ENCODE results near the gene MCHR2. TPM values are rescaled to one million over a fixed set of nuclear protein-coding genes. Genes with fewer than 3 reads are reported as not detected.
"Not testable (repeated sequence)": the region's sequence is repeated elsewhere in the genome, so short reads cannot be mapped to it uniquely, and the experiment has no call there.

The MCHR2 gene, protein sequence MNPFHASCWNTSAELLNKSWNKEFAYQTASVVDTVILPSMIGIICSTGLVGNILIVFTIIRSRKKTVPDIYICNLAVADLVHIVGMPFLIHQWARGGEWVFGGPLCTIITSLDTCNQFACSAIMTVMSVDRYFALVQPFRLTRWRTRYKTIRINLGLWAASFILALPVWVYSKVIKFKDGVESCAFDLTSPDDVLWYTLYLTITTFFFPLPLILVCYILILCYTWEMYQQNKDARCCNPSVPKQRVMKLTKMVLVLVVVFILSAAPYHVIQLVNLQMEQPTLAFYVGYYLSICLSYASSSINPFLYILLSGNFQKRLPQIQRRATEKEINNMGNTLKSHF
- polyA plus RNA-seq (2011; rRNA removed) (not detected in 2 replicates), polyA minus RNA-seq (2011; rRNA and poly(A)+ RNA removed) (not detected in 2 replicates)

DNA sequence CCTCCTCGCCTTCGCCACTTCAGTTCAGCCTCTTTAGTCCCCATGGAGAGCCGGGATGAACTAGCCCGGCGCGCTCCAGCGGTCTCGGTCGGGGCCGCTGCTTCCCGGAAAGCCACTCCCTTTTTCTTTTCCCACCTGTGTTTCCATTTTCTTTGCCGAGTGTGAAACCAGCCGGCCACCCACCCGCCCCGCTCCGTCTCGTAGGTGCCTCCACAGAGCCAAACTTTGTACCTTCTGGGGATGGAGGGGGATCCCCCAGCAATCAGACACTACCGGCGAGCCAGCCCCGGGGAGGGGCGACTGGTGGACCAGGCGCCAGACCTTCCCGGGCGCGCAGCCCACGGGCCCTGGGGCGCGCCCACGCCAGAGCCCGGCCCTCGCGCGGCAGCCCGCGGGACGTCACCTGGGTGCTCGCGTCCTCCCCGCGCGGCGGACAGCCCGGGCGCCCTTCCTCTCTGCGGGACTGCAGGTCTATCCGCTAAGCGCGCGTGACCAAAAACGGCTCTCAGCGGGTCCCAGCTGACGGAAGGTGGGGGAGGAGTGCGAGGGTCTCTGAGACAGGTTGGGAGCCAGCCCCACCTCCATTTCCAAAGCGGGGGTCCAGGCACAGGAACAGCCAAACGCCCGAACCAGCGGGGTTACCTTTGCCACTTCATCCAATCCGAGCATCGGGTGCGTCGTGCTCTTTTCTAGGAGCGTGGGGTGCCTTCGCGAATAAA lies at the start of gene MCHR2:
Gene MCHR2 (minus strand): TSS at position 691 of the 719 bp plus-strand sequence. CDS start 38,076 bp downstream, outside the sequence.
- DNase-seq (ENCODE audit: low read depth, low spot score), result no peak
- CTCF ChIA-PET, result interaction anchor here (0.8 kb wide), 1 partner anchor 105 kb away, joined by 4 read pairs; no protein-coding TSS in a partner anchor

DNA sequence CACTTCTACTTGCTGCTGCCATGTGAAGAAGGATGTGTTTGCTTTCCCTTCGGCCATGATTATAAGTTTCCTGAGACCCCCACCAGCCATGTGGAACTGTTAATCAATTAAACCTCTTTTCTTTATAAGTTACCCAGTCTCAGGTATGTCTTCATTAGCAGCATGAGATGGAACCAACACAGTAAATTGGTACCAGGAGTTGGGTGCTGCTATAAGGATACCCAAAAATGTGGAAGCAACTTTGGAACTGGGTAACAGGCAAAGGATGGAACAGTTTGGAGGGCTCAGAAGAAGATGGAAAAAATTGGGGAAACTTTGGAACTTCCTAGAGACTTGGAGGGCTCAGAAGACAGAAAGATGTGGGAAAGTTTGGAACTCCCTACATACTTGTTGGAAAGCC lies 44.5 kb upstream of the MCHR2 start:
- H3K4me3 ChIP-seq (ENCODE audit: low read depth, low read length); H3K27ac ChIP-seq (ENCODE audit: low read depth, low read length); H3K9me3 ChIP-seq (ENCODE audit: control insufficient read depth, insufficient read depth, low read length); DNase-seq (ENCODE audit: low read depth, low spot score); H3K27me3 ChIP-seq (ENCODE audit: control insufficient read depth, insufficient read depth, low read length); CTCF ChIA-PET; POLR2A ChIA-PET: not testable (repeated sequence)

More for the DNA sequence above, at the start of gene MCHR2:
- TF ChIP-seq, protein P1, sequence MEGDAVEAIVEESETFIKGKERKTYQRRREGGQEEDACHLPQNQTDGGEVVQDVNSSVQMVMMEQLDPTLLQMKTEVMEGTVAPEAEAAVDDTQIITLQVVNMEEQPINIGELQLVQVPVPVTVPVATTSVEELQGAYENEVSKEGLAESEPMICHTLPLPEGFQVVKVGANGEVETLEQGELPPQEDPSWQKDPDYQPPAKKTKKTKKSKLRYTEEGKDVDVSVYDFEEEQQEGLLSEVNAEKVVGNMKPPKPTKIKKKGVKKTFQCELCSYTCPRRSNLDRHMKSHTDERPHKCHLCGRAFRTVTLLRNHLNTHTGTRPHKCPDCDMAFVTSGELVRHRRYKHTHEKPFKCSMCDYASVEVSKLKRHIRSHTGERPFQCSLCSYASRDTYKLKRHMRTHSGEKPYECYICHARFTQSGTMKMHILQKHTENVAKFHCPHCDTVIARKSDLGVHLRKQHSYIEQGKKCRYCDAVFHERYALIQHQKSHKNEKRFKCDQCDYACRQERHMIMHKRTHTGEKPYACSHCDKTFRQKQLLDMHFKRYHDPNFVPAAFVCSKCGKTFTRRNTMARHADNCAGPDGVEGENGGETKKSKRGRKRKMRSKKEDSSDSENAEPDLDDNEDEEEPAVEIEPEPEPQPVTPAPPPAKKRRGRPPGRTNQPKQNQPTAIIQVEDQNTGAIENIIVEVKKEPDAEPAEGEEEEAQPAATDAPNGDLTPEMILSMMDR (IDR thresholded peaks at IDR 0.05; ENCODE audit: low read depth, low read length), result no peak
- Histone ChIP-seq H3K27ac (ENCODE audit: low read depth, low read length) (no peak within 1 kb of the TSS), H3K4me3 (ENCODE audit: low read depth, low read length) (no peak within 1 kb of the TSS), H3K27me3 (ENCODE audit: control insufficient read depth, insufficient read depth, low read length) (peaks cover 25% of the 10 kb centered on the region), H3K9me3 (ENCODE audit: control insufficient read depth, insufficient read depth, low read length) (no peaks in the 10 kb centered on the region)
- POLR2A ChIA-PET, result no interaction called here

DNA sequence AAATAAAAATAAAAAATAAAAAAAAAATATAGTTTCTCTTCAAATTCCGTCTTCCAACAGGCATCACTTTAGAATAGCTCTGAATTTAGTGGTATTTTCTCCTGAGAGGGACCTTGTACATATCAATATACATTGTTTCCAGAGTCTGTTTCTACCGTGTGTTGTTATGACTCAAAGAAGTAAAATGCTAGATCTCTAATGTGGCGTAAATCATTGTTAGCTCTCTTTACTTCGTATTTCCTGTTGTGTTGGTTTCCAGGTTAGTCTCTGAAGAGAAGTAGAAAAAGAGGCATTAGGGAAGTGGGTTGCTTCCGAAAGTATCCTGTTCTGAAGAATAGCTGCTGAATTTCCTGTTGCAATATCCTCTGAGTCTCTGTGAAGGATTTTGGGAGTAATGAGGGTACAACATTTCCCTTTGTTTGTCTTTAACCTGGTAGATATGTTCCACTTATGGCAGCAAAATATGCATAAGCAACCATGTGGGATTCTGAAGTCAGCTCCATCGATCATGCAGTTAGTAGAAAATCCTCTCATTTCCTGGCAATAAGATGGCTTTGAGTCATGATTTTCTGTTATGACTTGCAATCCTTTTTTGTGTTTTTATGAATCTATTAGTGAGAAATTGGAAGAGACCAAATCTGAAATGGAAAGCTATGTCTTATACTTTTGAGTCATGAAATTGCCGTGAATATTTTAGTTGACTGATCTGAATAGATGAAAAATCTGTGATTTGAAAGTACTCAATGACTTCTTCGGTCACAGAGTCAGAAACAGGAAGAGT lies 42.0 kb upstream of the MCHR2 start:
- TF ChIP-seq, protein P1 (IDR thresholded peaks at IDR 0.05; ENCODE audit: low read depth, low read length), result no peak
- ChIA-PET CTCF (interaction anchor here (2.1 kb wide), 1 partner anchor 34 kb away, joined by 7 read pairs; no protein-coding TSS in a partner anchor), POLR2A (no interaction called here)
- DNase-seq (ENCODE audit: low read depth, low spot score), result no peak
- Histone ChIP-seq H3K27ac (ENCODE audit: low read depth, low read length) (no peak overlapping the region), H3K9me3 (ENCODE audit: control insufficient read depth, insufficient read depth, low read length) (no peaks in the 10 kb centered on the region), H3K4me3 (ENCODE audit: low read depth, low read length) (no peak overlapping the region), H3K27me3 (ENCODE audit: control insufficient read depth, insufficient read depth, low read length) (no peaks in the 10 kb centered on the region)

DNA sequence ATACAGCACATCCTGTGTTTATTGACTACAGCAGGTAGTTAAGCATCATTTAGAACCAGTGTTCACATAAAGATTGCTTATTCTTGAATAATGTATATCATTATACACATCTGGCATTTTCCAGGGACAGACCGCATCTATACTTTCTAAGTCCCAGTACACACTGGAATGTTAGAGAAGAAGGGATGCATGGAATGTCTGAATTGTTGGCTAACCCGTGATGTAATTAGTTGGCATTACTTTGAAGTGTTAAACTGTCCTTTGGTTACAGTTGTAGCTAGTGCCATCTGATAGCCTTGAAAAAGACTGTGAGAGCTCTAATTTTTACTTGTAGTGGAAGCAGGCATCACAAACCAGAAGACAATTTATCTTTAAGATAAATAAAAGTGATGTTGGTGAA lies 29.8 kb upstream of the MCHR2 start:
- POLR2A ChIA-PET, result no interaction called here
- TF ChIP-seq, protein P1 (IDR thresholded peaks at IDR 0.05; ENCODE audit: low read depth, low read length), result no peak
- CTCF ChIA-PET, result no interaction called here

DNA sequence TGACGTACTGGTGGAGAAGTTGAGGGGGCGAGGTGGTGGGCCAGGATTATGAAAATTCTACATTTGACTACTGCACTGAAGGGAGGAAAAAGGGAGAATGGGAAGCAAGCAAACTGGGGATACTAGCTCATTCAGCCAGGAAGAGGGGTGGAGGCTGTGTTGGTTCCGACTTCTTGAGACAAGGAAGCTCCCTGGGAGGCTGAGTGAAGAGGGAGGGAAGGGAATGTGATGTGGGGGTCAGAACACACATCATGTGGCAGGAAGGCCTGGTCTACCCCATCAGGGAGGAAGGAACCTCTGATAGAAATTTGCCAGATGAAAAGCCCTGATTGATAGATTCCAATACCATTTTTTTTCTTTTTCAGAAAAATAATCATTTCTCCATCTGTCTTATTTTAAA lies 28.8 kb upstream of the MCHR2 start:
- Histone ChIP-seq H3K9me3 (ENCODE audit: control insufficient read depth, insufficient read depth, low read length) (no peaks in the 10 kb centered on the region), H3K4me3 (ENCODE audit: low read depth, low read length) (no peak overlapping the region), H3K27ac (ENCODE audit: low read depth, low read length) (no peak overlapping the region), H3K27me3 (ENCODE audit: control insufficient read depth, insufficient read depth, low read length) (no peaks in the 10 kb centered on the region)
- TF ChIP-seq, protein P1 (IDR thresholded peaks at IDR 0.05; ENCODE audit: low read depth, low read length), result no peak
- DNase-seq (ENCODE audit: low read depth, low spot score), result no peak
- ChIA-PET CTCF (interaction anchor here (0.9 to 1.1 kb wide), 2 partner anchors 21 to 155 kb away, joined by 3 read pairs; no protein-coding TSS in a partner anchor), POLR2A (no interaction called here)

More for the DNA sequence above, 29.8 kb upstream of the MCHR2 start:
- Histone ChIP-seq H3K9me3 (ENCODE audit: control insufficient read depth, insufficient read depth, low read length) (no peaks in the 10 kb centered on the region), H3K27ac (ENCODE audit: low read depth, low read length) (no peak overlapping the region), H3K27me3 (ENCODE audit: control insufficient read depth, insufficient read depth, low read length) (no peaks in the 10 kb centered on the region), H3K4me3 (ENCODE audit: low read depth, low read length) (no peak overlapping the region)
- no peak for DNase-seq (ENCODE audit: low read depth, low spot score)

Data from AG04450 (cell line).